Aorta (tissue), 5 donors: ENCODE results near the gene PRR15L. TPM values are rescaled to one million over a fixed set of nuclear protein-coding genes. Genes with fewer than 3 reads are reported as not detected.
"Not testable (repeated sequence)": the region's sequence is repeated elsewhere in the genome, so short reads cannot be mapped to it uniquely, and the experiment has no call there.

Experiments used
- ATAC-seq: fragments of 200-7000 bp; cut with Tn5 transposase; one replicate; pipeline ENCODE4 v1.9.1; 2022; ENCODE audit warnings: moderate library complexity; ENCODE audit not compliant: low FRiP score
- DNase-seq, 2 donors: peaks; one replicate each; pipeline ENCODE4 v3.0.0-alpha.2; 2020
- H3K27ac ChIP-seq, 2 donors: one replicate each; pipeline ENCODE4 v1.5.1; 2013; ENCODE audit warnings: low read length in 2 of 2, mild to moderate bottlenecking in 2 of 2, moderate library complexity in 2 of 2, control low read depth in 1 of 2, inconsistent platforms in 1 of 2, low read depth in 1 of 2
- H3K27me3 ChIP-seq, 2 donors: one replicate each; pipeline ENCODE4 v1.6.1; 2013; ENCODE audit warnings: control low read depth in 1 of 2, low read length in 1 of 2, mild to moderate bottlenecking in 1 of 2, moderate library complexity in 1 of 2; ENCODE audit not compliant: insufficient read depth in 2 of 2, control insufficient read depth in 1 of 2
- H3K36me3 ChIP-seq, 2 donors: one replicate each; pipeline ENCODE4 v1.6.1; 2013; ENCODE audit warnings: control low read depth in 1 of 2, low read length in 1 of 2, mild to moderate bottlenecking in 1 of 2; ENCODE audit not compliant: insufficient read depth in 2 of 2, control insufficient read depth in 1 of 2
- H3K4me1 ChIP-seq, 2 donors: one replicate each; pipeline ENCODE4 v1.6.1; 2013; ENCODE audit warnings: low read length in 2 of 2, control low read depth in 1 of 2, mild to moderate bottlenecking in 1 of 2, moderate library complexity in 1 of 2; ENCODE audit not compliant: insufficient read depth in 2 of 2, control insufficient read depth in 1 of 2
- H3K4me3 ChIP-seq, 2 donors: one replicate each; pipeline ENCODE4 v1.5.1; 2013; ENCODE audit warnings: low read length in 2 of 2, control low read depth in 1 of 2, mild to moderate bottlenecking in 1 of 2
- H3K9me3 ChIP-seq: one replicate; pipeline ENCODE4 v1.6.1; 2013; ENCODE audit warnings: mild to moderate bottlenecking, low read length; ENCODE audit not compliant: control insufficient read depth
- WGBS, 2 donors: extraction: QIAGEN DNeasy Blood & Tissue Kit; methylation state at CpG; one replicate each; pipeline ENCODE4 v1.1.7; 2013; 5-methylcytosine and 5-hydroxymethylcytosine counted together
- intact Hi-C, 2 donors: fragments of 100-400 bp; cut with DNase I; formaldehyde crosslinking; loops; one replicate each; pipeline versions ENCODE4 v1.14.2 to v1.15.0; 2022
- polyA plus RNA-seq, 2 donors: library from polyadenylated mRNA; stranded (reverse); fragments of 200-250 nt; gene quantifications; one replicate each; pipeline ENCODE4 v1.2.3, GENCODE V29; 2013
- total RNA-seq, 2 donors: library from RNA; stranded (reverse); fragmentation: NEBNext Ultra II Directional; extraction: Animal tissue kit (Norgen Biotek cat#: 25700); gene quantifications; one replicate each; pipeline ENCODE4 v1.2.1, GENCODE V29; 2021
- donor health status: healthy with polysubstance abuse.
- donor health status: Bipolar disorder and iron deficiency.
- donor health status: DM: no; HTN: no; CAD: no.
- donor health status: DM: no; HTN: no; CAD: no.
- donor health status: DM: yes; HTN: yes; CAD: no.

Gene PRR15L
- total and polyA plus RNA-seq, 4 donors = 0.87 to 43.5 TPM; not detected in 2

GRCh38 chr17:47924785-47925677 lies 32.7 kb downstream of the PRR15L start:
- Histone ChIP-seq H3K27me3 (no peaks in the 10 kb centered on the region), H3K36me3 (peaks cover 0 to 3% of the 10 kb centered on the region in 2 donors), H3K9me3 (no peaks in the 10 kb centered on the region), H3K4me1 (no peaks in the 10 kb centered on the region), H3K27ac (no peak overlapping the region), H3K4me3 (no peak overlapping the region)
- intact Hi-C loops = no loop called here
- DNase-seq (no peak), ATAC-seq (no peak)
- 83 to 85% methylated on average over 23 of the region's 23 CpGs for WGBS, 2 donors

GRCh38 chr17:47919889-47920288 lies 37.8 kb downstream of the PRR15L start:
- H3K27me3 ChIP-seq, H3K4me1 ChIP-seq, H3K27ac ChIP-seq, DNase-seq, H3K36me3 ChIP-seq, ATAC-seq, intact Hi-C loops, H3K9me3 ChIP-seq, H3K4me3 ChIP-seq: not testable (repeated sequence)
- WGBS, 2 donors = 93 to 97% methylated on average over 14 of the region's 14 CpGs

- no peaks in the 10 kb centered on the region for H3K9me3 ChIP-seq
- DNase-seq (no peak), ATAC-seq (no peak)
- WGBS, 2 donors = 96 to 98% methylated on average over 2 of the region's 2 CpGs
- intact Hi-C loops = no loop called here
- H3K36me3 ChIP-seq = no peaks in the 10 kb centered on the region
- H3K4me3 ChIP-seq = no peak overlapping the region
- H3K4me1 ChIP-seq = peaks cover 0 to 3% of the 10 kb centered on the region in 2 donors
- no peaks in the 10 kb centered on the region for H3K27me3 ChIP-seq
- no peak overlapping the region for H3K27ac ChIP-seq
Observed at GRCh38 chr17:47918991-47919390, 38.7 kb downstream of the PRR15L start.

GRCh38 chr17:47918006-47918405 lies 39.7 kb downstream of the PRR15L start:
- intact Hi-C loops = no loop called here
- no peaks in the 10 kb centered on the region for H3K27me3 ChIP-seq
- H3K4me1 ChIP-seq = peaks cover 0 to 3% of the 10 kb centered on the region in 2 donors
- DNase-seq (no peak), ATAC-seq (no peak)
- H3K4me3 ChIP-seq = no peak overlapping the region
- H3K27ac ChIP-seq = no peak overlapping the region
- H3K36me3 ChIP-seq = no peaks in the 10 kb centered on the region
- H3K9me3 ChIP-seq = no peaks in the 10 kb centered on the region
- 8 to 14% methylated on average over 2 of the region's 2 CpGs for WGBS, 2 donors

- Histone ChIP-seq H3K9me3 (no peaks in the 10 kb centered on the region), H3K4me1 (peaks cover 0 to 3% of the 10 kb centered on the region in 2 donors), H3K27me3 (no peaks in the 10 kb centered on the region), H3K4me3 (no peak overlapping the region), H3K36me3 (no peaks in the 10 kb centered on the region), H3K27ac (no peak overlapping the region)
- DNase-seq (no peak), ATAC-seq (no peak)
- 7 to 8% methylated on average over 2 of the region's 2 CpGs for WGBS, 2 donors
- intact Hi-C loops = no loop called here
Observed at GRCh38 chr17:47917581-47917980, 40.1 kb downstream of the PRR15L start.

- DNase-seq (no peak), ATAC-seq (peak; percentile 40)
- 93 to 94% methylated on average over 19 of the region's 19 CpGs for WGBS, 2 donors
- intact Hi-C loops = no loop called here
- Histone ChIP-seq H3K27me3 (no peaks in the 10 kb centered on the region), H3K9me3 (no peaks in the 10 kb centered on the region), H3K27ac (no peak overlapping the region), H3K4me1 (peaks cover 0 to 3% of the 10 kb centered on the region in 2 donors), H3K4me3 (no peak overlapping the region), H3K36me3 (no peaks in the 10 kb centered on the region)
Observed at GRCh38 chr17:47916489-47917208, 41.0 kb downstream of the PRR15L start.

- WGBS, 2 donors = 50 to 57% methylated on average over 12 of the region's 12 CpGs
- ATAC-seq (peak; percentile 50), DNase-seq (no peak)
- Histone ChIP-seq H3K4me3 (no peak overlapping the region), H3K27ac (no peak overlapping the region), H3K9me3 (no peaks in the 10 kb centered on the region), H3K27me3 (no peaks in the 10 kb centered on the region), H3K4me1 (peaks cover 0 to 3% of the 10 kb centered on the region in 2 donors), H3K36me3 (no peaks in the 10 kb centered on the region)
- intact Hi-C loops = no loop called here
Observed at GRCh38 chr17:47915776-47916398, 41.8 kb downstream of the PRR15L start.

GRCh38 chr17:47914306-47914948 lies 43.3 kb downstream of the PRR15L start:
- no peak overlapping the region for H3K27ac ChIP-seq
- H3K9me3 ChIP-seq = no peaks in the 10 kb centered on the region
- H3K27me3 ChIP-seq = no peaks in the 10 kb centered on the region
- intact Hi-C loops = no loop called here
- H3K36me3 ChIP-seq = no peaks in the 10 kb centered on the region
- peaks cover 0 to 6% of the 10 kb centered on the region in 2 donors for H3K4me1 ChIP-seq
- no peak overlapping the region for H3K4me3 ChIP-seq
- 34 to 38% methylated on average over 4 of the region's 4 CpGs for WGBS, 2 donors
- no peak for DNase-seq
- no peak for ATAC-seq
